Embryonic facial prominence (tissue), 1 donor: ENCODE data around the gene FBXO15.

Experiments
- DNase-seq: peaks from one replicate; pipeline ENCODE4 v3.0.0-alpha.2; 2016; ENCODE audit errors: extremely low spot score

Gene FBXO15

DNA sequence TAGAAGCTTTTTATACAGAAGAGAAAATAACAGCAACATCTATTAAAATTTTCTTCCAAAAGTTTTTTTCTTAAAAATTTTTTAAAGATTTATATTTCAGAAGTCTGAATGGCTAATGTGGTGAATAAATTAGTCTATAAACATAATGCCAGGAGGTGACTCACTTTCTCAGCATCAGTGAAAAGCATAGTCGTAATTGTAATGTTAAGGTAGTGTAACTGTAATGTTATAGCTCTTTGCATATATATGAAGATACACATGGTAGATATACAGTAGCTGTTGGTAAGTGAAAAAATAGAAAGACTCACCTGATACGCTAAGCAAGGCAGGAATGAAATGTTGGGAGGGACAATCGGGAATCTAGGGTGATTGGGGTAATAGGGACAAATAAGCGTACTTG, 6.2 kb upstream of the FBXO15 start:
- no peak for DNase-seq

DNA sequence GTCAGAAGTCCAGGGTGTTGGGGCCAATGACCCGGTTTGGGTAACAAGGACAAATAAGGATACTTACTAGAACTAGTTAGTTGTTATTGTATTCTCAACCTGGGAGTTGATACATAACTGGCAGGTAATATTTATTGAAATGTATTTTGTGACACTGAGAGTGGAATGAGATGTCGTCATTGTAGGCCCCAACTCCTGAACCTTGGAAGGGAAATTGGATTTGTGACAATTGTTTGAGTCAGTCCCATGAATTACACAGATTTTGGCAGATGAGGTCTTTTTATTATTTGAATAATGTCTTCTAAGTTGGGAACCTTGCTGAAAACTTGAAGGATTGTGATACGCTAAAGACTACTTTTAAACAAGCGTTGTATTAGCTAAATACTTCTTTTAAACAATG, 5.7 kb upstream of the FBXO15 start:
- DNase-seq: no peak

DNA sequence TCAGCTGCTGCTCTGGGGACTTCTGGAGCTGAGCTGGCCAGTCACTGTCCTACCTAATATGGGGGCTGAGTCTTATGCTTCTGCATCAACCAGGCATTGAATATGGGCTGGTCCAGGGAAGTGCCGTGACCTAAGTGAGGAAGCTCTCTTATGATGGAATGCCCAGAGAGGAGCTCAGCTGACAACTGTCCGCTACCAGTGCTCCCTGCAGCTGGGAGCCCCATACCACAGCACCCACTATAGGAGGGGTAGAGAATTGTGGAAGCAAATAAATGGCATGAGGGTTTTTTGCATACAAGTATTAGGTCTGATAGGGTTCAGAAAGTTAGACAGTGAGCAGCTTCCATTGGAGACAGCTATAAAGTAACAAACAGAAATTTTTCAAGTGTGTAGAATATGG, 5.2 kb upstream of the FBXO15 start:
- DNase-seq: no peak

DNA sequence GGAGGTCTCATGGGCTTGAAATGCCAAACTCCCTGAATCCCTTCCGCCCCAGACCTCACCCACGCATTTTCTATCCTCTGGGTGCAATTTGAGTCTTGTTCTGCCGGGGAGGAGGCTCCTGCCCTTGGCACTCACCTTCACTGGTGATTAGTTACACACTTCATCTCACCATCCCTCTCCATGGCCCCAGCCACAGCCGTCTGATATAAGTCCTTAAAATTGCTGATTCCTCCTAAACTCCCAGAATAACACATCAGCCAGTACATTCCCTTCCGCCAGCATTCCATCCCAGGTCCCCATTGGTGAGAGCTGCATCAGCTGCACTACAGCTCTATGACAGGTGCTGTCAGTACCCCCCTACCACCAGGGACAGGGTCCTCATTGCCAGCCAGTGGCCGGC, 4.6 kb upstream of the FBXO15 start:
- DNase-seq: no peak

- DNase-seq: no peak
These were observed 2.2 kb upstream of the FBXO15 start for GRCh38 chr18:74149878-74150277.

GRCh38 chr18:74148543-74149070, 973 bp upstream of the FBXO15 start:
- no peak for DNase-seq

GRCh38 chr18:74147491-74147778, 199 bp downstream of the FBXO15 start:
- DNase-seq: no peak

GRCh38 chr18:74146756-74147155, 878 bp downstream of the FBXO15 start:
- no peak for DNase-seq

DNA sequence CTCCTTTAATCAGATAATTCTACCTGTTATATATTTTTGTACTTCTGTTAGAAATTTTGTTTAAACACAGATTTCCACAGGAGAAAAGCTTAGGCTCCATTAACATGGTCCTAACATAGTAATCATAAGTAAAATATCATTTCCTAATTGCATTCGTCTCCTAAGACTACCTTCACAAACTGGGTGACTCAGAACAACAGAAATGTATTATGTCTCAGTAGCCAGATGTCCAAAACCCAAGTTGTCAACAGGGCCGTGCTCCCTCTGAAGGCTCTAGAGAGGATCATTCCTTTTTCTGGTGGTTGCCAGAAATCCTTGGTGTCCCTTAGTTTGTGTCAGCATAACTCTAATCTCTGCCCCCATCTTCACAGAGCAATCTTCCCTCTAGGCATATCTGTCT, 5.4 kb downstream of the FBXO15 start:
- DNase-seq: no peak

DNA sequence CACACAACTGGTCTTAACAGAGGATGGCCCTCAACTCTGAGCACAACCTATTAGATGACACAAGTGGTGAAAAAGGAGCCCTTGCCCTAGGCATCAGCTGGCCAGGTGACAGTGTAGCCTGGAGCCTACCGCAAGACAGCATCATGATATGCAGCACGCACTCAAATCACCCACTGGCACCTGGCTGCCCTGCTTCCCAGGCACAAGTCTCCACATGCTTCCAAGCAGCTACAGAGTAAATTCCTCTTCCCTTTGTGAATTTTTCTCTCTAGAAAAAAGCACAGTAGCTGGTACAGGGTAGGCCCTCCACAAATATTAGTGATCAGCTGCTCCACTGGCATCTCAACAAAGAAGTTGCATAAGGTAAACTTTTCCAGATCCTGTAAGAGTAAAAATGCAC, 6.0 kb downstream of the FBXO15 start:
- no peak for DNase-seq

DNA sequence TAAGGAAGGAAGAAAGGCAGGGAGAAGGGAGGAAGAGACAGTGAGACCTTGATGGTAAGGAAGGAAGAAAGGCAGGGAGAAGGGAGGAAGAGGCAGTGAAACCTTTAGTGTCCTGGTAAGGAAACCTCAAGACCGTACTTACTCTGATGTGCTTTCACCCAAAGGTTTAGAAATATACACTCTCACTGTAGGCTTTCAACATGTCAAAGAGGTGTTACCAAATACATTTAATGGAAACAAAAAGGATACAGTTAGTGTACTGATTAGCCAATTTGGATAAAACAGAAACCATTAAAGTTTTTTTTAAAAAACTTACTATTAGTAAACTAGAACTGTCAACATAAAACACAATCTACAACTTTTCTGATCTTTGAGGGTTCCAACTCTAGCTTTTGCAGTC, 7.1 kb downstream of the FBXO15 start:
- DNase-seq: no peak

- no peak for DNase-seq
These were observed 7.7 kb downstream of the FBXO15 start for GRCh38 chr18:74139888-74140287.

GRCh38 chr18:74139411-74139810, 8.2 kb downstream of the FBXO15 start:
- DNase-seq: no peak

DNA sequence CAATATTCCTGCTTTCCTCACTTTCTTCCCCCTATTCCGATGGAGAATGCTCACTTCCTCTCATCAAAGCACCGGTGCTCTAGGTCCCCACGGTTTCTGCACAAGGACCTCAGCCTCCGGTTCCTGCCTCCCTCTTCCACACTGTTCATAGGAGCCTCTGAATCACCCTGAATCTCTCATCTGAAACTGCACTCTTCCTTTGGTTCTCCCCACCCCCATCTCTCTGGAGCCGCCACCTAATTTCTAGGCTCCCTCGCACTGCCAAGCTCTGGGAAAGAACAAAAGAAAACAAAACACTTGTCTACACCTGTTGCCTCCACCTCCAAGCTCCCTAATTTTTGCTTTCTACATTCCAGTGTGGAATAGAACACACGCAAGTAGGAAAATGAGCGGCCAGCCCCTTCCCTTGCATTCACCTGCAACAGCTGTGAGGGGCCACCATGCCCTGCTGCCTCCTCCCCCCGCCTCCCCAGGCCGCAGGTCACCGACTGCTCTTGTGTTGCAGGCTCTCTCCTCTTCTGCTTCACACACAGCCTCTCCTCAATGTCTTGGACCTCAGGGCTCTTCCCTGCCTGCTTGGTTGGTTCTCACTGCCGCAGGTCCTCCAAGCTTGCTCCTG, 9.6 kb downstream of the FBXO15 start:
- no peak for DNase-seq

- DNase-seq: no peak
These were observed 15.4 kb downstream of the FBXO15 start for GRCh38 chr18:74132201-74132600.

GRCh38 chr18:74131124-74131523, 16.5 kb downstream of the FBXO15 start:
- no peak for DNase-seq

DNA sequence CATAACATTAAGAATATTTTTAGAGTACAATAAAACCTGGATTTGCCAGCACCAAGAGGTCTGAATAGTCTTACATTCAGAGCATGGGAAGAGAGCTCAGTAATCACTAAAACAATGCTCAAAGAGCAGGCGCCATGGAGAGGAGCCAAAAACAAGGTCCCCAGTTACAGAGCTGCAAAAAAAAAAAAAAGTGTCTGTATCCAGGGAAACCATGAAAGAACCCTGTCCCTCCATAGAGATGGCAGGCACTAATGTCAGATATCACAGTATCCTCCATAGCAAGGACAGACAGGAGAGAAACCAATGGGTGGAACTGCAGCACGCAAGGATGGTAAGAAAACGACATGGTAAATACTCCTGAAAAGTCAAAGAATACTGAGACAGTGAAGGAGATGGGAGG, 19.5 kb downstream of the FBXO15 start:
- DNase-seq: no peak

DNA sequence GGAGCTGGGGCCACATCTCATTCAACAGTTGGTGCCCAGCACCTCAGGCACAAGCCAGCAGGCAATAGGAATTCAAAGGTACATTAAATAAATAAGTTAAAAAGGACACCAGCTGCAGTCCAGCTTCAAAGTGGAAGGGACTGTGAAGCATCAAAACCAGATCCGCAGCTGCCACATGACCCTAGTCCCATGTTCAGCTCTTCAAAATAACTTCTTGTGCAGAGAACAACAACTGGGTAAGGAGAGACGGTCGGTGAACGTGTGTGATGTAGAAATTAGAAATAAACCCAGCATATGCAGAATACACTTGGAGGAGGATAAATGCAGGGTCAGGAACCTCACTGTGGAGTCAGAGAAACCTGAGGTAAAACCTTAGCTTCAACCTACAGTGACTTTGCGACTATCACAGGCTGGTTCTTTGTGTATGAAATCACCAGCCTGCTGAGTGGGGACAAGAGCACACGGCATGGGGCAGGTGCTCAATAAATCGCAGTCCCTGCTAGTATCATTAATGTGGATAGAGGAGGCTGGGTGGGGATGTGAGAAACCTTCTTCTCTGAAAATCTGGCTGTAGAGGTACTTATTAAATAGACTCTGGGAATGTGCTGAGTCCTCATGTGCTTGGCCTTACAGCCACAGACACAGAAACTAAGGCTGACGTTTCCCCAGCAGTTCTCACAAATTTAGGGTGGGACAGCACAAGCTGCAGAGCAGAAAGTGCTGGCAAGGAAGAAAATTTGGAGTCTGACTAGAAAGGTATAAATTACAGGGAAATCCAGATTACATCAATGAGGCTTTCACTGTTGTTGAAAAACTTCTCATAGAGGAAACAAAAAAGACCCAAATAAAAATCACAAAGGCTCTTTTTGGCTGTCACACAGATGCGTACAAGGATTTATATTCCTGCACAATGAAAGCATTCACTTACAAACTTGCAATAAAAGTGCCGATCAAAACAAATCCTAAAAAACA, 20.7 kb downstream of the FBXO15 start:
- no peak for DNase-seq

DNA sequence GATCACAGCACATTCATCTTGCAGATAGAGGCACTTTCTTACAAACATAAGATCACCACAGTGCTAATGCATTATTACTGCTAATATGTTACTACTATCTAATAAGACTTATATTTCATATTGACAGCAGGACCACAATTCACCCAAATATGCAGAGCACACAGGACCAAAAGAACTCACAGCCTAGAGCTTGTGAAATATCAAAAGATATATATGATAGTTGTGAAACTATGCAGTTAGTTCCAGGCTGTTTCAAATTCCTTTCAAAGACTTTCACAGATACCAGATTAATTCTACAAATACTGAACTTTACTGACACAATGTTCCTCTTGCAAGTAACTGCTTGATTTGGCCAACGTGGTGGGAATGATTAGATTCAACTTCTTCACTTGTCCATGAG, 23.0 kb downstream of the FBXO15 start:
- no peak for DNase-seq

GRCh38 chr18:74123200-74123599, 24.4 kb downstream of the FBXO15 start:
- no peak for DNase-seq

GRCh38 chr18:74116633-74117554, 30.7 kb downstream of the FBXO15 start:
- peak; percentile 42 for DNase-seq

DNA sequence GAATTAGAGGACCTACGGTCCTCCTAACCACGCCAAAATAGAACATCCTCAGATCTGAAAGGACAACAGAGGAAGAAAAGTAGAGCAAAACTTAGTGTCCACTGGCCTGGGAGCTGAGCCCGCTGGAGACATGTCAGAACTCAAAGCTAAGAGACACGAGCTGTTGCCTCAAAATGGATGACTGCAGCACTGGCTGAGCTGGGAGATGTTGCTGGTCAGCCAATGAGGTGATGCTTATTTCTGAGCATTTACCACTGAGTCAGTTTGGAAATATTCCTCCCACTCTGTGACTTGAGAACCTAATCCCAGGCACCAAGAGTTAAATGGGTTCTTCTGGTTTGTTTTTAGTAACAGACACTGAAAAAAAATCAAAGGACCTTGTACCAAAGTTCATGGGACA, 32.6 kb downstream of the FBXO15 start:
- DNase-seq: no peak
